CD4-positive, alpha-beta T cell (primary cell): ENCODE data around the gene GNG7. TPM values are rescaled to one million over a fixed set of nuclear protein-coding genes. Genes with fewer than 3 reads are reported as not detected.

Experiments
- ATAC-seq: fragments of 200-7000 bp; cut with Tn5 transposase; one replicate; pipeline ENCODE4 v1.10.0; 2022; ENCODE audit warnings: mild to moderate bottlenecking; ENCODE audit not compliant: poor library complexity
- CTCF ChIA-PET: fragments of 350-600 bp; sonication (Branson Sonifier 250); formaldehyde crosslinking; loops from one replicate; lab custom pipeline; 2021; ENCODE audit warnings: antibody characterized with exemption, inconsistent platforms; lab: Charles Lee
- POLR2A ChIA-PET: fragments of 350-600 bp; sonication (Branson Sonifier 250); formaldehyde crosslinking; loops from one replicate; lab custom pipeline; 2021; ENCODE audit warnings: antibody characterized with exemption, inconsistent platforms; lab: Charles Lee
- DNase-seq, 14 experiments: peaks; one replicate each; pipeline ENCODE4 v3.0.0-alpha.2; 2013 to 2020; ENCODE audit warnings: mixed read lengths in 2 of 14
- H3K27ac ChIP-seq, 2 donors: one replicate each; pipeline versions ENCODE4 v1.5.1 to v1.7.0; 2013; ENCODE audit warnings: low read length in 2 of 2, low read depth in 1 of 2, mild to moderate bottlenecking in 1 of 2
- H3K27me3 ChIP-seq, 2 experiments: 1 replicate in 1 of 2; 2 replicates in 1 of 2; pipeline versions ENCODE4 v1.6.1 to v1.7.0; 2013; ENCODE audit warnings: low read length in 2 of 2, control low read depth in 1 of 2, mild to moderate bottlenecking in 1 of 2, moderate library complexity in 1 of 2; ENCODE audit not compliant: insufficient read depth in 2 of 2, control insufficient read depth in 1 of 2
- H3K36me3 ChIP-seq: one replicate; pipeline ENCODE4 v1.6.1; 2013; ENCODE audit warnings: low read length, control low read depth; ENCODE audit not compliant: insufficient read depth
- H3K4me1 ChIP-seq: one replicate; pipeline ENCODE4 v1.6.1; 2013; ENCODE audit warnings: low read length, control low read depth; ENCODE audit not compliant: insufficient read depth
- H3K4me3 ChIP-seq: one replicate; pipeline ENCODE4 v1.5.1; 2013; ENCODE audit warnings: mild to moderate bottlenecking, low read length, moderate library complexity
- H3K9me3 ChIP-seq, 2 experiments: 1 replicate in 1 of 2; 2 replicates in 1 of 2; pipeline versions ENCODE4 v1.6.1 to v1.7.0; 2013; ENCODE audit warnings: low read length in 2 of 2, mild to moderate bottlenecking in 2 of 2, control low read depth in 1 of 2, moderate library complexity in 1 of 2; ENCODE audit not compliant: control insufficient read depth in 1 of 2, insufficient read depth in 1 of 2
- H3K27ac Mint-ChIP-seq: one replicate; pipeline ENCODE4 v1.8.0; 2020; ENCODE audit warnings: mixed read lengths
- H3K27me3 Mint-ChIP-seq: one replicate; pipeline ENCODE4 v1.8.0; 2021; ENCODE audit warnings: mixed read lengths
- H3K36me3 Mint-ChIP-seq: one replicate; pipeline ENCODE4 v1.8.0; 2021; ENCODE audit warnings: low read depth, mixed read lengths
- H3K4me1 Mint-ChIP-seq: one replicate; pipeline ENCODE4 v1.8.0; 2021; ENCODE audit warnings: low read depth, mixed read lengths
- H3K4me3 Mint-ChIP-seq: one replicate; pipeline ENCODE4 v1.8.0; 2020; ENCODE audit warnings: mild to moderate bottlenecking, mixed read lengths
- H3K9me3 Mint-ChIP-seq: one replicate; pipeline ENCODE4 v1.8.0; 2020; ENCODE audit warnings: mixed read lengths
- CTCF ChIP-seq: fragments of 200-600 bp; IDR thresholded peaks from one replicate; pipeline ENCODE4 v1.8.0; 2022; ENCODE audit warnings: antibody characterized with exemption, mild to moderate bottlenecking
- intact Hi-C, 2 experiments: fragments of 100-400 bp; cut with DNase I in 1 of 2; cut with micrococcal nuclease in 1 of 2; formaldehyde crosslinking; loops; one replicate each; pipeline versions ENCODE4 v1.15.1 to v1.9.0; 2023 to 2025; cut with DNase I, micrococcal nuclease
- total RNA-seq, 174 experiments: library from RNA in 2 of 174; stranded (reverse) in 2 of 174; gene quantifications; one replicate each; pipeline ENCODE4 v1.2.3 and lab custom pipeline; 2021 to 2026

Gene GNG7
- total RNA-seq, 2 experiments from 2014 or later, result 5.2 to 5.7 TPM

- CTCF ChIA-PET, result interaction anchor here (1.0 to 2.8 kb wide), 2 partner anchors 33 to 36 kb away, joined by 3 to 8 read pairs; no protein-coding TSS in a partner anchor
Measured at GRCh38 chr19:2577722-2578335, 124.7 kb downstream of the GNG7 start.

GRCh38 chr19:2575734-2576481, 126.6 kb downstream of the GNG7 start:
- H3K4me1 Mint-ChIP-seq, result no peaks in the 10 kb centered on the region
- peaks cover 0 to 9% of the 10 kb centered on the region in 2 experiments for H3K9me3 ChIP-seq
- no peak overlapping the region for H3K27ac Mint-ChIP-seq
- H3K27me3 ChIP-seq, result peaks cover 2 to 5% of the 10 kb centered on the region in 2 experiments
- H3K27ac ChIP-seq, result no peak overlapping the region
- intact Hi-C loops, result no loop called here
- POLR2A ChIA-PET, result interaction anchor here (0.6 kb wide), 1 partner anchor 35 kb away, joined by 3 read pairs; no protein-coding TSS in a partner anchor
- H3K4me3 ChIP-seq, result no peak overlapping the region
- H3K9me3 Mint-ChIP-seq, result no peaks in the 10 kb centered on the region
- peaks cover 12% of the 10 kb centered on the region for H3K4me1 ChIP-seq
- CTCF ChIA-PET, result no interaction called here
- no peaks in the 10 kb centered on the region for H3K36me3 ChIP-seq
- H3K36me3 Mint-ChIP-seq, result no peaks in the 10 kb centered on the region
- DNase-seq (peak in 1 of 14 experiments; percentile 25), ATAC-seq (no peak)
- no peak for TF ChIP-seq CTCF
- peaks cover 5% of the 10 kb centered on the region for H3K27me3 Mint-ChIP-seq
- no peak overlapping the region for H3K4me3 Mint-ChIP-seq

More at GRCh38 chr19:2577722-2578335, 124.7 kb downstream of the GNG7 start:
- no peak for TF ChIP-seq CTCF
- Histone ChIP-seq H3K4me1 (peaks cover 12% of the 10 kb centered on the region), H3K4me3 (no peak overlapping the region), H3K27me3 (peaks cover 2 to 5% of the 10 kb centered on the region in 2 experiments), H3K36me3 (no peaks in the 10 kb centered on the region), H3K27ac (no peak overlapping the region), H3K9me3 (peaks cover 5 to 14% of the 10 kb centered on the region in 2 experiments)
- POLR2A ChIA-PET, result interaction anchor here (1.7 to 3.1 kb wide), 2 partner anchors 102 kb away, joined by 10 to 35 read pairs; partner anchors contain the start of gene GADD45B
- H3K36me3 Mint-ChIP-seq, result peaks cover 5% of the 10 kb centered on the region
- intact Hi-C loops, result loop anchor here in 1 of 2 experiments (2.0 kb wide), 1 partner anchor 59 kb away; no protein-coding TSS in a partner anchor
- ATAC-seq (no peak), DNase-seq (peak in 1 of 14 experiments; percentile 16)
- no peaks in the 10 kb centered on the region for H3K4me1 Mint-ChIP-seq
- H3K4me3 Mint-ChIP-seq, result no peak overlapping the region
- H3K27me3 Mint-ChIP-seq, result peaks cover 5% of the 10 kb centered on the region
- H3K27ac Mint-ChIP-seq, result no peak overlapping the region
- H3K9me3 Mint-ChIP-seq, result no peaks in the 10 kb centered on the region

- no peaks in the 10 kb centered on the region for H3K4me1 Mint-ChIP-seq
- CTCF ChIA-PET, result no interaction called here
- POLR2A ChIA-PET, result no interaction called here
- ATAC-seq (no peak), DNase-seq (no peak)
- H3K9me3 ChIP-seq, result peaks cover 0 to 12% of the 10 kb centered on the region in 2 experiments
- peaks cover 5% of the 10 kb centered on the region for H3K27me3 Mint-ChIP-seq
- H3K4me3 Mint-ChIP-seq, result no peak overlapping the region
- H3K36me3 ChIP-seq, result no peaks in the 10 kb centered on the region
- peaks cover 12% of the 10 kb centered on the region for H3K4me1 ChIP-seq
- H3K9me3 Mint-ChIP-seq, result no peaks in the 10 kb centered on the region
- intact Hi-C loops, result no loop called here
- no peaks in the 10 kb centered on the region for H3K36me3 Mint-ChIP-seq
- H3K27ac Mint-ChIP-seq, result no peak overlapping the region
- no peak overlapping the region for H3K27ac ChIP-seq
- H3K4me3 ChIP-seq, result no peak overlapping the region
- TF ChIP-seq CTCF, result no peak
- peaks cover 2 to 5% of the 10 kb centered on the region in 2 experiments for H3K27me3 ChIP-seq
Measured at GRCh38 chr19:2574971-2575630, 127.4 kb downstream of the GNG7 start.
